ENCODE measurements around the gene SEMA3B. TPM values are rescaled to one million over a fixed set of nuclear protein-coding genes. Genes with fewer than 3 reads are reported as not detected.
"Not testable (repeated sequence)": the region's sequence is repeated elsewhere in the genome, so short reads cannot be mapped to it uniquely, and the experiment has no call there.

The SEMA3B gene
- polyA plus RNA-seq, 2 donors: 5.2 to 7.8 TPM

DNA sequence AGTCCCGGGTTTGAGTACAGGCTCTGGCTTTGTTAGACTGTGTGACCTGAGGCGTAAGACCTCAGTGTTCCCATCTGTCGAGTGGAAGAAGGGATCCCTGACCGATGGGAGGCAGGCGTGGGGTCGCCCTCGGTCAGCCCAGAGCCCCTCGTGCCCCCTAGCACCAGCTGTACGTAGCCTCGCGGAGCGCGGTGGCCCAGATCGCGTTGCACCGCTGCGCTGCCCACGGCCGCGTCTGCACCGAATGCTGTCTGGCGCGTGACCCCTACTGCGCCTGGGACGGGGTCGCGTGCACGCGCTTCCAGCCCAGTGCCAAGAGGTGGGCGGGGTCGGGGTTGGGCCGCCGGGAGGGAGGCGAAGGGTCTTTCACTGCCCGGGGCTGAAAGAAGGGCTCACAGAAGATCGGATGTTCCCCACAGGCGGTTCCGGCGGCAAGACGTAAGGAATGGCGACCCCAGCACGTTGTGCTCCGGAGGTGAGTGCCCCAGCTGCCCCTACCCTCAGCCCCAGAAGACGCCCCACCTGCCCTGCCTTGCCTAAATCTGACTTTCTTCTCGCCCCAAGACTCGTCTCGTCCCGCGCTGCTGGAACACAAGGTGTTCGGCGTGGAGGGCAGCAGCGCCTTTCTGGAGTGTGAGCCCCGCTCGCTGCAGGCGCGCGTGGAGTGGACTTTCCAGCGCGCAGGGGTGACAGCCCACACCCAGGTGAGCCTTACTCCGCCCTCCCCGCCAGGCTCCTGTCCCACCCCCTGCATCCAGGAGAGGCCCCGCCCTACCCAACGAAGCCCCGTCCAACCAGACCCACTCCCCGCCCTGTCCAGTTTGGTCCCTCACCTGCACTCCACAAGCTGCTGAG is 6.4 kb downstream of the SEMA3B start:
- H3K27me3 ChIP-seq (ENCODE audit: control insufficient read depth in 1 of 2, insufficient read depth in 2 of 2, low read length in 2 of 2): no peaks in the 10 kb centered on the region

GRCh38 chr3:50275996-50276761 is 7.2 kb downstream of the SEMA3B start:
- H3K27me3 ChIP-seq (ENCODE audit: control insufficient read depth in 1 of 2, insufficient read depth in 2 of 2, low read length in 2 of 2): no peaks in the 10 kb centered on the region
- H3K4me1 ChIP-seq (ENCODE audit: control insufficient read depth in 2 of 2, insufficient read depth in 2 of 2, low read length in 1 of 2): peaks cover 0 to 6% of the 10 kb centered on the region in 2 donors
- 60 to 67% methylated on average over 79 of the region's 79 CpGs for WGBS, 2 donors
- no peaks in the 10 kb centered on the region for H3K9me3 ChIP-seq (ENCODE audit: control insufficient read depth in 2 of 2, insufficient read depth in 1 of 2, low read depth in 1 of 2, low read length in 1 of 2)
- peaks cover 0 to 3% of the 10 kb centered on the region in 2 donors for H3K36me3 ChIP-seq (ENCODE audit: control insufficient read depth in 2 of 2, insufficient read depth in 2 of 2, low read length in 1 of 2)
- H3K4me3 ChIP-seq (ENCODE audit: low read depth in 1 of 2, low read length in 2 of 2): no peak overlapping the region
- no peak overlapping the region for H3K27ac ChIP-seq (ENCODE audit: low read depth in 2 of 2, low read length in 1 of 2)

More for the DNA sequence above, 6.4 kb downstream of the SEMA3B start:
- H3K4me1 ChIP-seq (ENCODE audit: control insufficient read depth in 2 of 2, insufficient read depth in 2 of 2, low read length in 1 of 2): peaks cover 0 to 10% of the 10 kb centered on the region in 2 donors
- peaks cover 0 to 3% of the 10 kb centered on the region in 2 donors for H3K36me3 ChIP-seq (ENCODE audit: control insufficient read depth in 2 of 2, insufficient read depth in 2 of 2, low read length in 1 of 2)
- WGBS, 2 donors: 61% methylated on average over 50 to 65 of the region's 65 CpGs
- no peak overlapping the region for H3K4me3 ChIP-seq (ENCODE audit: low read depth in 1 of 2, low read length in 2 of 2)
- no peaks in the 10 kb centered on the region for H3K9me3 ChIP-seq (ENCODE audit: control insufficient read depth in 2 of 2, insufficient read depth in 1 of 2, low read depth in 1 of 2, low read length in 1 of 2)
- no peak overlapping the region for H3K27ac ChIP-seq (ENCODE audit: low read depth in 2 of 2, low read length in 1 of 2)

DNA sequence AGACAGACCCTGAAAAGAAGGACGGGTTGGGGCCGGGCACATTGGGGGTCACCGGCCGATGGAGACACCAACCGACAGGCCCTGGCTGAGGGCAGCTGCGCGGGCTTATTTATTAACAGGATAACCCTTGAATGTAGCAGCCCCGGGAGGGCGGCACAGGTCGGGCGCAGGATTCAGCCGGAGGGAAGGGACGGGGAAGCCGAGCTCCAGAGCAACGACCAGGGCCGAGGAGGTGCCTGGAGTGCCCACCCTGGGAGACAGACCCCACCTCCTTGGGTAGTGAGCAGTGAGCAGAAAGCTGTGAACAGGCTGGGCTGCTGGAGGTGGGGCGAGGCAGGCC is 7.8 kb downstream of the SEMA3B start:
- 83 to 88% methylated on average over 17 of the region's 17 CpGs for WGBS, 2 donors
- peaks cover 0 to 6% of the 10 kb centered on the region in 2 donors for H3K4me1 ChIP-seq (ENCODE audit: control insufficient read depth in 2 of 2, insufficient read depth in 2 of 2, low read length in 1 of 2)

GRCh38 chr3:50278123-50278879 is 9.4 kb downstream of the SEMA3B start:
- H3K27ac ChIP-seq (ENCODE audit: low read depth in 2 of 2, low read length in 1 of 2): no peak overlapping the region

More for the DNA sequence above, 7.8 kb downstream of the SEMA3B start:
- H3K9me3 ChIP-seq (ENCODE audit: control insufficient read depth in 2 of 2, insufficient read depth in 1 of 2, low read depth in 1 of 2, low read length in 1 of 2): no peaks in the 10 kb centered on the region
- peaks cover 0 to 3% of the 10 kb centered on the region in 2 donors for H3K36me3 ChIP-seq (ENCODE audit: control insufficient read depth in 2 of 2, insufficient read depth in 2 of 2, low read length in 1 of 2)
- no peaks in the 10 kb centered on the region for H3K27me3 ChIP-seq (ENCODE audit: control insufficient read depth in 1 of 2, insufficient read depth in 2 of 2, low read length in 2 of 2)
- H3K27ac ChIP-seq (ENCODE audit: low read depth in 2 of 2, low read length in 1 of 2): no peak overlapping the region
- no peak overlapping the region for H3K4me3 ChIP-seq (ENCODE audit: low read depth in 1 of 2, low read length in 2 of 2)

DNA sequence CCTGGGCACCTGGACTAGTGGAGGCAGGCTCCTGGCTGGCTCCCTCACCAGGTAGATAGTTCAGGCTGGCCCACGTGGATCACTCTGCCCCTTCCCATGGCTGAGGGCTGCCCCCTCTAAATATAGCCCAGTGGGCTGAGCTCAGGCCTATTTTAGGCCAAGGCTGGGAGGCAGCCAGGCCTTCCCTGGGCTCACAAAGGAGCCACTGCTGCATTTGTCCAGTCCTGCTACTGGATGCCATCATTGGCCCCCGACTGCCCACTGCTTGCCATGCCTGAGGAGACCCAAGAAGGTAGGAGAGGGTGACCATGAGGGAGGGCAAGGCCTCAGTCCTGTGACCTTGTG is 9.9 kb downstream of the SEMA3B start, which contains the start of gene LSMEM2:
LSMEM2 (plus strand) TSS at position 208 of the 345 bp plus-strand sequence; CDS start at position 235, 27 bp downstream.
- H3K9me3 ChIP-seq (ENCODE audit: control insufficient read depth in 2 of 2, insufficient read depth in 1 of 2, low read depth in 1 of 2, low read length in 1 of 2): no peaks in the 10 kb centered on the region
- 55 to 64% methylated on average over 2 of the region's 2 CpGs for WGBS, 2 donors
- H3K27me3 ChIP-seq (ENCODE audit: control insufficient read depth in 1 of 2, insufficient read depth in 2 of 2, low read length in 2 of 2): no peaks in the 10 kb centered on the region
- H3K36me3 ChIP-seq (ENCODE audit: control insufficient read depth in 2 of 2, insufficient read depth in 2 of 2, low read length in 1 of 2): peaks cover 0 to 3% of the 10 kb centered on the region in 2 donors
- no peak within 1 kb of the TSS for H3K27ac ChIP-seq (ENCODE audit: low read depth in 2 of 2, low read length in 1 of 2)
- no peaks in the 10 kb centered on the region for H3K4me1 ChIP-seq (ENCODE audit: control insufficient read depth in 2 of 2, insufficient read depth in 2 of 2, low read length in 1 of 2)
- no peak within 1 kb of the TSS for H3K4me3 ChIP-seq (ENCODE audit: low read depth in 1 of 2, low read length in 2 of 2)

More at GRCh38 chr3:50278123-50278879, 9.4 kb downstream of the SEMA3B start:
- peaks cover 0 to 3% of the 10 kb centered on the region in 2 donors for H3K36me3 ChIP-seq (ENCODE audit: control insufficient read depth in 2 of 2, insufficient read depth in 2 of 2, low read length in 1 of 2)
- H3K9me3 ChIP-seq (ENCODE audit: control insufficient read depth in 2 of 2, insufficient read depth in 1 of 2, low read depth in 1 of 2, low read length in 1 of 2): no peaks in the 10 kb centered on the region
- 70 to 80% methylated on average over 4 of the region's 4 CpGs for WGBS, 2 donors
- no peak overlapping the region for H3K4me3 ChIP-seq (ENCODE audit: low read depth in 1 of 2, low read length in 2 of 2)
- H3K27me3 ChIP-seq (ENCODE audit: control insufficient read depth in 1 of 2, insufficient read depth in 2 of 2, low read length in 2 of 2): no peaks in the 10 kb centered on the region
- H3K4me1 ChIP-seq (ENCODE audit: control insufficient read depth in 2 of 2, insufficient read depth in 2 of 2, low read length in 1 of 2): peaks cover 0 to 2% of the 10 kb centered on the region in 2 donors

DNA sequence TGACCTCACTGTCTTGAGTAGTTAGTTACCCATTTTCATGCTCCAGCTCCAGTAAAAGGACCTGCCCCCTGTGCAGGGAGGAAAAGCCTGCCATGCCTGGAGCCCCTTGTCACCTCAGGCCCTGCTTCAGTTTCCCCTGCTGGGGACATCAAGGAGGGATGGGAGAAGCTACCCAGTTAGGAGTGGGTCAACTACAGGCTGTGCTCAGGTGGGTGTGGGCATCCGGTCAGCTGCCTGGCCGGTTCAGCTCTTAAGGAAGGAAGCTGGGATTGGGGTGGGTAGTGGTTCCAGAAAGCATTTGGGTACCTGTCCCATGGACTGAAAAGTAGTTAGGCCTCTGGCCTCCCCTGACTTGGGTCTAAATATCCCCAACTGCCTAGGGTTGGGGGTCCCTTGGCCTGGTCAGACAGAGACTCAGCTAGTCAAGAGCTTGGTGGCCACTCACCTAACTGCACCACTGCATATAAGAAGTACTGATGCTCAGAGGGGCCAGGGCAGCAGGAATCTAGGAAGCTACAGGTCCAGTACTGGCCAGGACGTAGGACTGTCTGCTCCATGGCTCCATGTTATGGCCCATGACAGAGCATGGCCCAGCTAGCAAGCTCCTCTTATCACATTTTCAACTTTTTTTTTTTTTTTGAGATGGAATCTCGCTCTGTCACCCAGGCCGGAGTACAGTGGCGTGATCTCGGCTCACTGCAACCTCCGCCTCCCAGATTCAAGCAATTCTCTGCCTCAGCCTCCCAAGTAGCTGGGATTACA is 10.5 kb downstream of the SEMA3B start:
- Histone ChIP-seq H3K27me3 (ENCODE audit: control insufficient read depth in 1 of 2, insufficient read depth in 2 of 2, low read length in 2 of 2) (no peaks in the 10 kb centered on the region), H3K9me3 (ENCODE audit: control insufficient read depth in 2 of 2, insufficient read depth in 1 of 2, low read depth in 1 of 2, low read length in 1 of 2) (no peaks in the 10 kb centered on the region), H3K4me1 (ENCODE audit: control insufficient read depth in 2 of 2, insufficient read depth in 2 of 2, low read length in 1 of 2) (no peaks in the 10 kb centered on the region), H3K27ac (ENCODE audit: low read depth in 2 of 2, low read length in 1 of 2) (no peak overlapping the region), H3K4me3 (ENCODE audit: low read depth in 1 of 2, low read length in 2 of 2) (no peak overlapping the region), H3K36me3 (ENCODE audit: control insufficient read depth in 2 of 2, insufficient read depth in 2 of 2, low read length in 1 of 2) (peaks cover 0 to 3% of the 10 kb centered on the region in 2 donors)
- WGBS, 2 donors: 90 to 91% methylated on average over 8 of the region's 8 CpGs

DNA sequence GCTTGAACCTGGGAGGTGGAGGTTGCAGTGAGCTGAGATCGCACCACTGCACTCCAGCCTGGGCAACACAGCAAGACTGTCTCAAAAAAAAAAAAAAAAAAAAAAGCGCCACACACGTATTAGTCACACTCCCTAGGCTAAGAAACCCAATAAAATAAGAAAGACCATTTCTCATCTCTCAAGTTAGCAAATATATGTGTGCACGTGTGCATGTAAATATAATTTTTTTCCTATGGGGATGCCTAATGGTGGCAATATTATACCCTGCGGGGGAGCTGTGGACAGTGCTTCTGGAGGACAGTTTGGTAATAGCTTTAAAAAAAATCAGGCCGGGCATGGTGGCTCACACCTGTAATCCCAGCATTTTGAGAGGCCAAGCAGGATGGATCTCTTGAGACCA is 15.2 kb downstream of the SEMA3B start:
- H3K27me3 ChIP-seq (ENCODE audit: control insufficient read depth in 1 of 2, insufficient read depth in 2 of 2, low read length in 2 of 2); H3K4me3 ChIP-seq (ENCODE audit: low read depth in 1 of 2, low read length in 2 of 2); H3K4me1 ChIP-seq (ENCODE audit: control insufficient read depth in 2 of 2, insufficient read depth in 2 of 2, low read length in 1 of 2); H3K27ac ChIP-seq (ENCODE audit: low read depth in 2 of 2, low read length in 1 of 2); H3K9me3 ChIP-seq (ENCODE audit: control insufficient read depth in 2 of 2, insufficient read depth in 1 of 2, low read depth in 1 of 2, low read length in 1 of 2): not testable (repeated sequence)
- peaks cover 11 to 24% of the 10 kb centered on the region in 2 donors for H3K36me3 ChIP-seq (ENCODE audit: control insufficient read depth in 2 of 2, insufficient read depth in 2 of 2, low read length in 1 of 2)
- 79 to 82% methylated on average over 6 of the region's 6 CpGs for WGBS, 2 donors

- H3K9me3 ChIP-seq (ENCODE audit: control insufficient read depth in 2 of 2, insufficient read depth in 1 of 2, low read depth in 1 of 2, low read length in 1 of 2): no peaks in the 10 kb centered on the region
- no peak overlapping the region for H3K27ac ChIP-seq (ENCODE audit: low read depth in 2 of 2, low read length in 1 of 2)
- H3K4me3 ChIP-seq (ENCODE audit: low read depth in 1 of 2, low read length in 2 of 2): no peak overlapping the region
- H3K36me3 ChIP-seq (ENCODE audit: control insufficient read depth in 2 of 2, insufficient read depth in 2 of 2, low read length in 1 of 2): peaks cover 19 to 37% of the 10 kb centered on the region in 2 donors
- WGBS, 2 donors: 85 to 87% methylated on average over 28 of the region's 28 CpGs
- peaks cover 2 to 4% of the 10 kb centered on the region in 2 donors for H3K4me1 ChIP-seq (ENCODE audit: control insufficient read depth in 2 of 2, insufficient read depth in 2 of 2, low read length in 1 of 2)
- no peaks in the 10 kb centered on the region for H3K27me3 ChIP-seq (ENCODE audit: control insufficient read depth in 1 of 2, insufficient read depth in 2 of 2, low read length in 2 of 2)
These were observed 17.6 kb downstream of the SEMA3B start for GRCh38 chr3:50286322-50287227.
